ENCODE measurements around the gene ABHD17A. TPM values are rescaled to one million over a fixed set of nuclear protein-coding genes. Genes with fewer than 3 reads are reported as not detected.
"Not testable (repeated sequence)": the region's sequence is repeated elsewhere in the genome, so short reads cannot be mapped to it uniquely, and the experiment has no call there.

The ABHD17A gene
- polyA plus RNA-seq, 1 of the 3 experiments (the other 2 are of a cell fraction), result 61.1 TPM

GRCh38 chr19:1880611-1881392, 4.5 kb downstream of the ABHD17A start:
- no peak overlapping the region for H2AFZ ChIP-seq (ENCODE audit: low read depth)
- H3K4me1 ChIP-seq (ENCODE audit: control insufficient read depth in 1 of 2, insufficient read depth in 2 of 2, low read depth in 1 of 2, low read length in 1 of 2), result peaks cover 6 to 29% of the 10 kb centered on the region in 2 experiments; a peak in 1 of 4 replicates
- 100% methylated on average over 12 of the region's 35 CpGs for WGBS (ENCODE audit: low lambda C conversion rate)
- CTCF ChIA-PET, result no interaction called here
- no peaks in the 10 kb centered on the region for H3K9me3 ChIP-seq
- no peak overlapping the region for H3K4me2 ChIP-seq
- H3K36me3 ChIP-seq (replicated peaks in 1 of 2; ENCODE audit: control insufficient read depth in 1 of 2, insufficient read depth in 2 of 2, low read length in 1 of 2), result peaks cover 0 to 7% of the 10 kb centered on the region in 2 experiments
- H3K79me2 ChIP-seq (ENCODE audit: insufficient read depth), result peaks cover 46% of the 10 kb centered on the region
- no peak overlapping the region for H3K27ac ChIP-seq (ENCODE audit: low read depth in 2 of 2, low read length in 1 of 2)
- POLR2A ChIA-PET, result no interaction called here
- no peaks in the 10 kb centered on the region for H3K9me2 ChIP-seq
- no peak overlapping the region for H3K9ac ChIP-seq
- H3F3A ChIP-seq (replicated peaks; ENCODE audit: insufficient read depth), result no peaks in the 10 kb centered on the region
- TF ChIP-seq MAX (IDR thresholded peaks at IDR 0.05; ENCODE audit: low read depth) (no peak), RFX5 (IDR thresholded peaks at IDR 0.05; ENCODE audit: low read length) (no peak), SMC3 (IDR thresholded peaks at IDR 0.05; ENCODE audit: low read depth, low read length) (no peak), POLR2AphosphoS5 (IDR thresholded peaks at IDR 0.05; ENCODE audit: low read depth, low read length) (no peak), FOSL2 (IDR thresholded peaks at IDR 0.05; ENCODE audit: borderline replicate concordance, low read depth) (no peak), USF2 (IDR thresholded peaks at IDR 0.05; ENCODE audit: borderline replicate concordance, low read depth, low read length) (no peak), IRF3 (IDR thresholded peaks at IDR 0.05; ENCODE audit: low read depth, low read length) (no peak), ELF1 (IDR thresholded peaks at IDR 0.05) (no peak), JUND (IDR thresholded peaks at IDR 0.05) (no peak), MEF2A (IDR thresholded peaks at IDR 0.05; ENCODE audit: borderline replicate concordance, low read depth) (no peak)
- no peaks in the 10 kb centered on the region for H3K27me3 ChIP-seq (ENCODE audit: insufficient read depth)
- no peak for DNase-seq
- H4K20me1 ChIP-seq (ENCODE audit: insufficient read depth), result peaks cover 40% of the 10 kb centered on the region
- no peak overlapping the region for H3K4me3 ChIP-seq (ENCODE audit: low read depth in 2 of 2, low read length in 1 of 2)

GRCh38 chr19:1879982-1880381, 5.3 kb downstream of the ABHD17A start:
- peaks cover 54% of the 10 kb centered on the region for H3K79me2 ChIP-seq (ENCODE audit: insufficient read depth)
- H3F3A ChIP-seq (replicated peaks; ENCODE audit: insufficient read depth); DNase-seq; H3K36me3 ChIP-seq (replicated peaks in 1 of 2; ENCODE audit: control insufficient read depth in 1 of 2, insufficient read depth in 2 of 2, low read length in 1 of 2); H3K27me3 ChIP-seq (ENCODE audit: insufficient read depth); H3K9ac ChIP-seq; H2AFZ ChIP-seq (ENCODE audit: low read depth); H3K9me2 ChIP-seq; H3K27ac ChIP-seq (ENCODE audit: low read depth in 2 of 2, low read length in 1 of 2); H3K4me2 ChIP-seq; H3K9me3 ChIP-seq; POLR2A ChIA-PET; CTCF ChIA-PET; H3K4me3 ChIP-seq (ENCODE audit: low read depth in 2 of 2, low read length in 1 of 2): not testable (repeated sequence)
- H4K20me1 ChIP-seq (ENCODE audit: insufficient read depth), result peaks cover 48% of the 10 kb centered on the region
- 95% methylated on average over 16 of the region's 17 CpGs for WGBS (ENCODE audit: low lambda C conversion rate)
- H3K4me1 ChIP-seq (ENCODE audit: control insufficient read depth in 1 of 2, insufficient read depth in 2 of 2, low read depth in 1 of 2, low read length in 1 of 2), result peaks cover 6 to 29% of the 10 kb centered on the region in 2 experiments; a peak in 1 of 4 replicates

- peaks cover 8 to 27% of the 10 kb centered on the region in 2 experiments for H3K4me1 ChIP-seq (ENCODE audit: control insufficient read depth in 1 of 2, insufficient read depth in 2 of 2, low read depth in 1 of 2, low read length in 1 of 2)
- peaks cover 12% of the 10 kb centered on the region for H3F3A ChIP-seq (replicated peaks; ENCODE audit: insufficient read depth)
- H3K4me3 ChIP-seq (ENCODE audit: low read depth in 2 of 2, low read length in 1 of 2); H3K9me2 ChIP-seq; H3K27me3 ChIP-seq (ENCODE audit: insufficient read depth); CTCF ChIA-PET; H3K36me3 ChIP-seq (replicated peaks in 1 of 2; ENCODE audit: control insufficient read depth in 1 of 2, insufficient read depth in 2 of 2, low read length in 1 of 2); H3K27ac ChIP-seq (ENCODE audit: low read depth in 2 of 2, low read length in 1 of 2); H2AFZ ChIP-seq (ENCODE audit: low read depth); POLR2A ChIA-PET; H3K9ac ChIP-seq; H3K4me2 ChIP-seq; DNase-seq; H3K9me3 ChIP-seq: not testable (repeated sequence)
- peaks cover 54% of the 10 kb centered on the region for H3K79me2 ChIP-seq (ENCODE audit: insufficient read depth)
- 100% methylated on average over 2 of the region's 8 CpGs for WGBS (ENCODE audit: low lambda C conversion rate)
- H4K20me1 ChIP-seq (ENCODE audit: insufficient read depth), result peaks cover 38% of the 10 kb centered on the region
Observed at GRCh38 chr19:1878583-1878982, 6.7 kb downstream of the ABHD17A start.

- H3K27ac ChIP-seq (ENCODE audit: low read depth in 2 of 2, low read length in 1 of 2); H3K9me2 ChIP-seq; H2AFZ ChIP-seq (ENCODE audit: low read depth); H3K4me3 ChIP-seq (ENCODE audit: low read depth in 2 of 2, low read length in 1 of 2); H3K9me3 ChIP-seq; H3K9ac ChIP-seq; POLR2A ChIA-PET; DNase-seq; H3K4me2 ChIP-seq; H3K27me3 ChIP-seq (ENCODE audit: insufficient read depth): not testable (repeated sequence)
- CTCF ChIA-PET, result interaction anchor here (1.4 to 1.6 kb wide), 2 partner anchors 20 to 39 kb away, joined by 6 read pairs; no protein-coding TSS in a partner anchor
- H3K36me3 ChIP-seq (replicated peaks in 1 of 2; ENCODE audit: control insufficient read depth in 1 of 2, insufficient read depth in 2 of 2, low read length in 1 of 2), result peaks cover 0 to 13% of the 10 kb centered on the region in 2 experiments
- peaks cover 12% of the 10 kb centered on the region for H3F3A ChIP-seq (replicated peaks; ENCODE audit: insufficient read depth)
- H3K79me2 ChIP-seq (ENCODE audit: insufficient read depth), result peaks cover 54% of the 10 kb centered on the region
- peaks cover 16 to 26% of the 10 kb centered on the region in 2 experiments for H3K4me1 ChIP-seq (ENCODE audit: control insufficient read depth in 1 of 2, insufficient read depth in 2 of 2, low read depth in 1 of 2, low read length in 1 of 2)
- peaks cover 27% of the 10 kb centered on the region for H4K20me1 ChIP-seq (ENCODE audit: insufficient read depth)
- WGBS (ENCODE audit: low lambda C conversion rate), result 95% methylated on average over 21 of the region's 47 CpGs
Observed at GRCh38 chr19:1877280-1877660, 8.0 kb downstream of the ABHD17A start.
